Measurements from ENCODE around the gene KIF1A.
"Not testable (repeated sequence)": the region's sequence is repeated elsewhere in the genome, so short reads cannot be mapped to it uniquely, and the experiment has no call there.

GRCh38 chr2:240683980-240684728, 135.9 kb downstream of the KIF1A start:
- not testable (repeated sequence) for TF ChIP-seq CTCF (IDR thresholded peaks at IDR 0.05; ENCODE audit: extremely low read depth in 1 of 2, insufficient read depth in 1 of 2, low read depth in 1 of 2, low read length in 2 of 2); POLR2A (IDR thresholded peaks at IDR 0.05; ENCODE audit: low read depth, low read length); EZH2 (IDR thresholded peaks at IDR 0.05; ENCODE audit: borderline replicate concordance, low read depth, low read length, severe bottlenecking); MAX (IDR thresholded peaks at IDR 0.05; ENCODE audit: insufficient read depth, insufficient read length); FOS (IDR thresholded peaks at IDR 0.05; ENCODE audit: borderline replicate concordance, insufficient read depth, low read length)

Measured in endothelial cell of umbilical vein (primary cell).